ENCODE measurements around the gene GJD3.

Gene GJD3

GRCh38 chr17:40345161-40345993, 19.2 kb downstream of the GJD3 start:
- Mint-ChIP-seq H3K36me3 (ENCODE audit: low read depth) (peaks cover 35% of the 10 kb centered on the region), H3K27me3 (ENCODE audit: low read depth) (no peaks in the 10 kb centered on the region), H3K27ac (no peak overlapping the region), H3K4me3 (peak overlapping the region; percentile 4), H3K9me3 (no peaks in the 10 kb centered on the region), H3K4me1 (ENCODE audit: low read depth) (peaks cover 30% of the 10 kb centered on the region)
- DNase-seq (ENCODE audit: low spot score): no peak

GRCh38 chr17:40344421-40345160, 19.9 kb downstream of the GJD3 start:
- no peaks in the 10 kb centered on the region for H3K27me3 Mint-ChIP-seq (ENCODE audit: low read depth)
- no peak overlapping the region for H3K27ac Mint-ChIP-seq
- peaks cover 38% of the 10 kb centered on the region for H3K36me3 Mint-ChIP-seq (ENCODE audit: low read depth)
- peak overlapping the region; percentile 4 for H3K4me3 Mint-ChIP-seq
- no peak for DNase-seq (ENCODE audit: low spot score)
- H3K4me1 Mint-ChIP-seq (ENCODE audit: low read depth): peaks cover 37% of the 10 kb centered on the region
- H3K9me3 Mint-ChIP-seq: no peaks in the 10 kb centered on the region

GRCh38 chr17:40343219-40344119, 21.1 kb downstream of the GJD3 start:
- Mint-ChIP-seq H3K27me3 (ENCODE audit: low read depth) (no peaks in the 10 kb centered on the region), H3K27ac (peak overlapping the region; percentile 57), H3K4me1 (ENCODE audit: low read depth) (peaks cover 40% of the 10 kb centered on the region), H3K9me3 (no peaks in the 10 kb centered on the region), H3K4me3 (peak overlapping the region; percentile 57), H3K36me3 (ENCODE audit: low read depth) (peaks cover 38% of the 10 kb centered on the region)
- no peak for DNase-seq (ENCODE audit: low spot score)

DNA sequence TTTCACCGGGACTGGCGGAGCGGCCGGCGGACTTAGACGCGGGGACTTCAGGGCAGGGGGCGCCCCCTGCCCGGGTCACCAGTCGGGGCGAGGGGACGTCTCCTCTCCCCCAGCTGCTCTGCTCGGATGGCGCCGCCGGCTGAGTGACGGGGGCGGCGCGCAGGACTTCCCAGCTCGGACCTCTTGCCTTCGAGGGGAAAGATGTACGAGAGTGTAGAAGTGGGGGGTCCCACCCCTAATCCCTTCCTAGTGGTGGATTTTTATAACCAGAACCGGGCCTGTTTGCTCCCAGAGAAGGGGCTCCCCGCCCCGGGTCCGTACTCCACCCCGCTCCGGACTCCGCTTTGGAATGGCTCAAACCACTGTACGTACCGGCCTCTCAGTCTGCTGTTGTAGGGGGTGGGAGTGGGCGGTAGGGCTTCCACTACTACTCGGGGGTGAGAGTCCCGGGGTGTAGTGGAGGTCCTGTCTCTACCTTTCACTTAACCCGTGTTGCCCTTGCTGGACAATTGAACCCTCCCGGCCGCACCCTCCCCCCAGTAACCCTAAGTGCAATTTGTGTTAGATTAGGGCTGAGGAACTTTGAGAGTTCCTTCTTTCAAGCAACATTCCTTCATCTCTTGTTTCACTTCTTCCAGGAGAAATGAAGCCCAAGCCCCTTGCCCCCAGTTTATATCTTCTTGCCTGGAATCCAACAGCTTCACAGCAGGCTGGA, 21.9 kb downstream of the GJD3 start:
- DNase-seq (ENCODE audit: low spot score): no peak
- H3K4me3 Mint-ChIP-seq: peak overlapping the region; percentile 57
- peaks cover 46% of the 10 kb centered on the region for H3K4me1 Mint-ChIP-seq (ENCODE audit: low read depth)
- H3K27me3 Mint-ChIP-seq (ENCODE audit: low read depth): no peaks in the 10 kb centered on the region
- H3K36me3 Mint-ChIP-seq (ENCODE audit: low read depth): peaks cover 44% of the 10 kb centered on the region
- peak overlapping the region; percentile 57 for H3K27ac Mint-ChIP-seq
- H3K9me3 Mint-ChIP-seq: no peaks in the 10 kb centered on the region

GRCh38 chr17:40341808-40342503, 22.6 kb downstream of the GJD3 start:
- no peak for DNase-seq (ENCODE audit: low spot score)
- no peaks in the 10 kb centered on the region for H3K27me3 Mint-ChIP-seq (ENCODE audit: low read depth)
- peak overlapping the region; percentile 73 for H3K27ac Mint-ChIP-seq
- peaks cover 51% of the 10 kb centered on the region for H3K4me1 Mint-ChIP-seq (ENCODE audit: low read depth)
- H3K4me3 Mint-ChIP-seq: peak overlapping the region; percentile 52
- H3K9me3 Mint-ChIP-seq: no peaks in the 10 kb centered on the region
- peaks cover 49% of the 10 kb centered on the region for H3K36me3 Mint-ChIP-seq (ENCODE audit: low read depth)

DNA sequence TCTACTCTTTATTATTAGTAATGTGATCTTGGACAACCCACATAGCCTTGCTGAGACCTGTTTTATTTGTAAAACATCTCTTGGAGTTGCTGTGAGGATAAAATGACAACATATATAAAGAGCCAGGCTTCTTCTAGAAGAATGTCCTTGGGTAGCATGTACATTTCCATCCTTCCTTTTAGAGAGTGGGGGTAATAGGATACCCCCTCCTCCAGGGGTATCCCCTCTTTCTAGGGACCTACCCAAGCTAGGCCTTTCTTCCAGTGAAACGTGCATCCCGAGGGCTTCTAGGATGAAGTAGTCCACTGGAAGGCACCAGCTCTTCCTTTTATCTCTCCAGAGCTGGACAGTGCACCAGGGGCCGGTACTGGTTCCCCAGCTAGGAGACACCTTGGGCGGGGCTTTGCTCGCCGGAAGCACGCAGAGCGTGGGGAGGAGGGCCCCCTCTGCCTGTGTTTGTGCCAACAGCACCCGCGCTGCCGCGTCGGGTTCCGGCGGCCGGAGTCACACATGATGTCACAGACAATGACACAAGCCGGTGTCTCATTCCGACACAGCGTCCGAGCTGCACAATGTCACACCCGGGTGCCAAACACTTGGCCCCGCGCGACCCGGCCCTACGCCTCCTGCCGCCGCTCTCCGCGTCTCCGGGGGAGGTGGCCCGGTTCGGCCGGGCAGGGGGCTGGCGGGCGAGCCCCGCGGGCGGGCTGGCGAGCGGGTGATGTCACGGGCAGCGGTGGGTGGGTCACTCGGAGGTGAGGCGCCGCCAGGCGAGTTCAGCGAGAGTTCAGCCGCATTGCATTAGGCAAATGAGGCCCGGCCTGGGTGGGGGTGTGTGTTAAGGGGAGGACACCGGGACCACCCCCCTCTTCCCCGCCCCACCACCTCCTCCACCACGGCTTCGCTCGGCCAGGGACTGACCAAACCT, 23.4 kb downstream of the GJD3 start:
- DNase-seq (ENCODE audit: low spot score): peak; percentile 85
- Mint-ChIP-seq H3K4me1 (ENCODE audit: low read depth) (peaks cover 51% of the 10 kb centered on the region), H3K36me3 (ENCODE audit: low read depth) (peaks cover 49% of the 10 kb centered on the region), H3K27ac (peak overlapping the region; percentile 92), H3K27me3 (ENCODE audit: low read depth) (no peaks in the 10 kb centered on the region), H3K9me3 (no peaks in the 10 kb centered on the region), H3K4me3 (peak overlapping the region; percentile 81)

DNA sequence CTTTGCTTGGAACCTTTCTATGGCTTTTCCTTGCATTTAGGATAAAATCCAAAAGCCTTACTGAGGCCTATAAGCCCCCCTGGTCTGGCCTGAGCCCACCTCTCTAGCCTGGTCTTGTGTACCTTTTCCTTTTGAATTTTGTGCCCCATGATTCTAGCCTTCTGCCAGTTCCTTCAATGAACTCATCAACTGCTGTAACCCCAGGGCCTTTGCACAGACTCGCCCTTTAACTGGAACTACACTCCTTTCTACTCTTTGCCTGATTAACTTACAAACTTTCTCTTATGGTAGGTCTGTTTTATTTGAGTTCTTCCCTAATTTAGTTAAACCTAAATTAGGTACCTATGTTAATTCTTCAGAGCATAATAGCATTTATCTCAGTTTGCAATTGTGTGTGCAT, 24.2 kb downstream of the GJD3 start:
- Mint-ChIP-seq H3K4me1 (ENCODE audit: low read depth) (peaks cover 49% of the 10 kb centered on the region), H3K27ac (peak overlapping the region; percentile 45), H3K9me3 (no peaks in the 10 kb centered on the region), H3K36me3 (ENCODE audit: low read depth) (peaks cover 49% of the 10 kb centered on the region), H3K4me3 (peak overlapping the region; percentile 27), H3K27me3 (ENCODE audit: low read depth) (no peaks in the 10 kb centered on the region)
- no peak for DNase-seq (ENCODE audit: low spot score)

DNA sequence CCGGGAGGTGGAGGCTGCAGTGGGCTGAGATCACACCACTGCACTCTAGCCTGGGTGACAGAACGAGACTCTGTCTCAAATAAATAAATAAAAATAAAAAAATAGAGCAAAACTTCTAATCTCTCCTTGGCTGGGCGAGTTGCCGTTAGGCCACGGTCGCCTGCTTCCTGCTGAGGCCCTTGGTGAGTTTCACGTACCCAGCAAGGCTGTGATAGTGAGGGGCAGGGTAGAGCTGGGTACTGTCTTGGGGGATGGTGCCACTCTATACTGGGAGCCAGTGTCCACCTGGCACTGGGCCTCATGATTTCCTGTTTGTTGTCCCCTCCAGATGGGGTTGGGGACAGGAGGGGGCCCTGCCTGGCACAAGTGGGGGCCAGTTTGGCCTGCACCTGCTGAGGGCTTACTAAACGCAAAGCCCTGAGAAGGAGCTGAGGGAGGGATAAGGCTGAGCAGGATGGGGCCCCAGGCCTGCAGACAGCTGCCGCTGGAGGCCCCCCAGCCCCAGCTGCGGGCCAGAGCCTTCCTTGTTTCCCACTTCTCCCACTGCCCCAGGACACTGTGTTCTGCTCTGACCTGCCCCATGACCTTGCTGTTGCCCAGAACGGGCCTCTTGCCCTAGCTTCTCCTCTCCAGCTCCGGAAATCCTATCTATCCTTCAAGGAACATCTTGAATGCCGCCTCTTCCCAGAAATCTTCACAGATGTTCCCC, 25.4 kb downstream of the GJD3 start:
- H3K4me3 Mint-ChIP-seq: peak overlapping the region; percentile 26

GRCh38 chr17:40338058-40338457, 26.5 kb downstream of the GJD3 start:
- Mint-ChIP-seq H3K9me3 (no peaks in the 10 kb centered on the region), H3K36me3 (ENCODE audit: low read depth) (peaks cover 57% of the 10 kb centered on the region), H3K4me3 (peak overlapping the region; percentile 56), H3K27ac (peak overlapping the region; percentile 62), H3K4me1 (ENCODE audit: low read depth) (peaks cover 60% of the 10 kb centered on the region), H3K27me3 (ENCODE audit: low read depth) (no peaks in the 10 kb centered on the region)
- DNase-seq (ENCODE audit: low spot score): no peak

More for the DNA sequence above, 25.4 kb downstream of the GJD3 start:
- peak overlapping the region; percentile 62 for H3K27ac Mint-ChIP-seq
- no peak for DNase-seq (ENCODE audit: low spot score)
- H3K36me3 Mint-ChIP-seq (ENCODE audit: low read depth): peaks cover 55% of the 10 kb centered on the region
- peaks cover 54% of the 10 kb centered on the region for H3K4me1 Mint-ChIP-seq (ENCODE audit: low read depth)
- H3K27me3 Mint-ChIP-seq (ENCODE audit: low read depth): no peaks in the 10 kb centered on the region
- no peaks in the 10 kb centered on the region for H3K9me3 Mint-ChIP-seq

GRCh38 chr17:40337351-40337750, 27.2 kb downstream of the GJD3 start:
- peaks cover 58% of the 10 kb centered on the region for H3K36me3 Mint-ChIP-seq (ENCODE audit: low read depth)
- peak overlapping the region; percentile 56 for H3K4me3 Mint-ChIP-seq
- H3K9me3 Mint-ChIP-seq: no peaks in the 10 kb centered on the region
- no peak for DNase-seq (ENCODE audit: low spot score)
- H3K4me1 Mint-ChIP-seq (ENCODE audit: low read depth): peaks cover 60% of the 10 kb centered on the region
- H3K27ac Mint-ChIP-seq: no peak overlapping the region
- no peaks in the 10 kb centered on the region for H3K27me3 Mint-ChIP-seq (ENCODE audit: low read depth)

DNA sequence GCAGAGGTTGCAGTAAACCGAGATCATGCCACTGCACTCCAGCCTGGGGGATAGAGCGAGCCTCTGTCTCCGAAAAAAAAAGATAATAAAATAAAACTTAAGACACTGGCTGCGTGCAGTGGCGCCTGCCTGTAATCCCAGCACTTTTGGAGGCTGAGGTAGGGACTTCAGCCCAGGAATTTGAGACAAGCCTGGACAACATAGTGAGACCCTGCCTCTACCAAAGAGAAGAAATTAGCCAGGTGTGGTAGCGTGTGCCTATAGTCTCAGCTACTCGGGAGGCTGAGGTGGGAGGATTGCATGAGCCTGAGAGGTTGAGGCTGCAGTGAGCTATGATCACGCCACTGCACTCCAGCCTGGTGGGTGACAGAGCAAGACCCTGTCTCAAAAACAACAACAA, 28.9 kb downstream of the GJD3 start:
- peaks cover 61% of the 10 kb centered on the region for H3K36me3 Mint-ChIP-seq (ENCODE audit: low read depth)

More for the DNA sequence above, 28.9 kb downstream of the GJD3 start:
- peaks cover 66% of the 10 kb centered on the region for H3K4me1 Mint-ChIP-seq (ENCODE audit: low read depth)
- DNase-seq (ENCODE audit: low spot score): no peak
- no peak overlapping the region for H3K27ac Mint-ChIP-seq
- H3K4me3 Mint-ChIP-seq: no peak overlapping the region
- no peaks in the 10 kb centered on the region for H3K27me3 Mint-ChIP-seq (ENCODE audit: low read depth)
- no peaks in the 10 kb centered on the region for H3K9me3 Mint-ChIP-seq

Data from T-helper 2 cell treated with Interferon-gamma antibody and Interleukin-4, amounts not matched to agents 5 μg/mL and 100 μg/mL, for 36 hours (primary cell).